Heart right ventricle (tissue), 16 donors: Measurements from ENCODE around the gene SNX6. TPM values are rescaled to one million over a fixed set of nuclear protein-coding genes. Genes with fewer than 3 reads are reported as not detected.
A peak's percentile ranks its signal among the peaks of the same experiment; 100 is the strongest.
"Not testable (repeated sequence)": the region's sequence is repeated elsewhere in the genome, so short reads cannot be mapped to it uniquely, and the experiment has no call there.

Experiments used
- ATAC-seq, 8 donors: fragments of 200-7000 bp; cut with Tn5 transposase; one replicate each; pipeline ENCODE4 v1.9.1; 2020; ENCODE audit warnings: mild to moderate bottlenecking in 8 of 8, moderate library complexity in 8 of 8, moderate number of reproducible peaks in 1 of 8
- DNase-seq, 2 donors: peaks; one replicate each; pipeline ENCODE4 v3.0.0-alpha.2; 2020
- H3K27ac ChIP-seq, 10 donors: fragments of 200-600 bp; sonication (generic) in 2 of 10; one replicate each; pipeline versions ENCODE4 v1.5.0 to v1.8.0; 2020 to 2022; ENCODE audit warnings: mild to moderate bottlenecking in 3 of 10
- H3K27me3 ChIP-seq, 7 donors: fragments of 200-600 bp; one replicate each; pipeline ENCODE4 v1.8.0; 2021 to 2022; ENCODE audit warnings: mild to moderate bottlenecking in 2 of 7
- H3K36me3 ChIP-seq, 9 donors: fragments of 200-600 bp; sonication (generic) in 1 of 9; one replicate each; pipeline versions ENCODE4 v1.5.0 to v1.8.0; 2020 to 2022; ENCODE audit warnings: mild to moderate bottlenecking in 2 of 9
- H3K4me1 ChIP-seq, 9 donors: fragments of 200-600 bp; sonication (generic) in 1 of 9; one replicate each; pipeline versions ENCODE4 v1.5.0 to v1.8.0; 2020 to 2022; ENCODE audit warnings: mild to moderate bottlenecking in 4 of 9
- H3K4me3 ChIP-seq, 10 donors: fragments of 200-600 bp; sonication (generic) in 2 of 10; one replicate each; pipeline versions ENCODE4 v1.5.0 to v1.8.0; 2020 to 2022; ENCODE audit warnings: mild to moderate bottlenecking in 7 of 10, moderate library complexity in 2 of 10
- H3K9me3 ChIP-seq, 11 donors: fragments of 200-600 bp in 10 of 11; sonication (generic) in 2 of 11; one replicate each; pipeline versions ENCODE4 v1.5.0 to v1.8.0; 2013 to 2022; ENCODE audit warnings: mild to moderate bottlenecking in 2 of 11, control low read depth in 1 of 11, moderate library complexity in 1 of 11
- CTCF ChIP-seq, 9 donors: fragments of 200-600 bp; sonication (generic) in 2 of 9; IDR thresholded peaks; one replicate each; pipeline versions ENCODE4 v1.5.0 to v1.8.0; 2021 to 2022; ENCODE audit warnings: antibody characterized with exemption in 9 of 9, mild to moderate bottlenecking in 5 of 9, moderate library complexity in 1 of 9
- WGBS, 2 donors: extraction: QIAGEN DNeasy Blood & Tissue Kit; methylation state at CpG; one replicate each; pipeline ENCODE4 v1.1.7; 2013; ENCODE audit warnings: inconsistent platforms in 1 of 2; 5-methylcytosine and 5-hydroxymethylcytosine counted together
- intact Hi-C, 10 donors: fragments of 100-400 bp; cut with DNase I; formaldehyde crosslinking; loops; one replicate each; pipeline versions ENCODE4 v1.11.1 to v1.14.2; 2022
- polyA plus RNA-seq, 2 donors: library from polyadenylated mRNA; stranded (reverse); fragments of 200-250 nt; gene quantifications; one replicate each; pipeline ENCODE4 v1.2.3, GENCODE V29; 2013
- total RNA-seq, 10 donors: library from RNA; stranded (reverse); fragmentation: NEBNext Ultra II Directional in 3 of 10; extraction: Animal tissue kit (Norgen Biotek cat#: 25700) in 3 of 10; gene quantifications; one replicate each; pipeline versions ENCODE4 v1.2.1 to v1.2.4, GENCODE V29; 2021 to 2023
- donor health status: Arrhythmogenic right ventricular cardiomyopathy.
- donor health status: ischemic (EF 13 %, LVEDD 7.1; RV severe dilation, severe dysfunction).
- donor health status: healthy with polysubstance abuse.
- donor health status: DM: no; HTN: yes; CAD: no.
- donor health status: DM: no; HTN: no; CAD: no.
- donor health status: ischemic (EF 25% LVEDD 6.9; RV normal size, moderate dysfunction).
- donor health status: ischemic (EF 25% LVEDD 5.7; RV mildly dilated, moderate dysfunction).
- donor health status: healthy.
- donor health status: DM: yes; HTN: yes; CAD: no.
- donor health status: Ischemic cardiomyopathy.
- donor health status: ischemic (EF 35%, LVEDD 5.7; RV mildly dilated, moderate dysfunction).
- donor health status: nonischemic (EF 11% LVEDD 7.7; RV severe dilation, severe dysfunction).
- donor health status: DM: yes; HTN: yes; CAD: no.
- donor health status: PGD.
- donor health status: ischemic (EF 29% LVEDD 5.4; RV normal size, mild dysfunction).
- donor health status: nonischemic (EF 23%, LVEDD 6.1; RV moderate dilation, normal function).

SNX6 gene
- total and polyA plus RNA-seq, 12 donors: 17.3 to 89.8 (median 57.3) TPM

GRCh38 chr14:34536951-34537676 lies 92.8 kb downstream of the SNX6 start:
- no peak for ATAC-seq

GRCh38 chr14:34527591-34527990 lies 102.4 kb downstream of the SNX6 start:
- H3K9me3 ChIP-seq: no peaks in the 10 kb centered on the region
- H3K4me1 ChIP-seq: no peaks in the 10 kb centered on the region
- intact Hi-C loops: no loop called here
- DNase-seq (no peak), ATAC-seq (no peak)
- H3K27ac ChIP-seq: no peak overlapping the region
- TF ChIP-seq CTCF (IDR thresholded peaks at IDR 0.05): no peak
- H3K27me3 ChIP-seq: no peaks in the 10 kb centered on the region
- H3K36me3 ChIP-seq: peaks cover 0 to 100% (median 88%) of the 10 kb centered on the region in 9 donors
- H3K4me3 ChIP-seq: no peak overlapping the region
- 92 to 98% methylated on average over 1 of the region's 1 CpG for WGBS, 2 donors

More at GRCh38 chr14:34536951-34537676, 92.8 kb downstream of the SNX6 start:
- Histone ChIP-seq H3K4me3 (peak overlapping the region in 1 of 10 donors; percentile 97), H3K4me1 (peaks cover 8 to 28% (median 18%) of the 10 kb centered on the region in 9 donors), H3K36me3 (peaks cover 0 to 57% (median 21%) of the 10 kb centered on the region in 9 donors), H3K27me3 (no peaks in the 10 kb centered on the region), H3K9me3 (no peaks in the 10 kb centered on the region), H3K27ac (no peak overlapping the region)
- intact Hi-C loops: loop anchor here in 4 of 10 donors (5.0 to 10.0 kb wide), 5 partner anchors 35 to 202 kb away; partner anchors contain the start of gene SPTSSA (in 3 of the 4)
- DNase-seq: no peak
- no peak for TF ChIP-seq CTCF (IDR thresholded peaks at IDR 0.05)
- 83 to 85% methylated on average over 4 of the region's 4 CpGs for WGBS, 2 donors

- H3K4me3 ChIP-seq, H3K27ac ChIP-seq, DNase-seq, H3K9me3 ChIP-seq, intact Hi-C loops, ATAC-seq, H3K4me1 ChIP-seq, H3K27me3 ChIP-seq: not testable (repeated sequence)
- 98% methylated on average over 8 of the region's 8 CpGs for WGBS, 2 donors
- H3K36me3 ChIP-seq: peaks cover 0 to 100% (median 100%) of the 10 kb centered on the region in 9 donors
These were observed 105.7 kb downstream of the SNX6 start for GRCh38 chr14:34524216-34524615.

GRCh38 chr14:34522496-34522895 lies 107.5 kb downstream of the SNX6 start:
- peaks cover 0 to 100% (median 99%) of the 10 kb centered on the region in 9 donors for H3K36me3 ChIP-seq
- TF ChIP-seq CTCF (IDR thresholded peaks at IDR 0.05): no peak
- H3K27ac ChIP-seq: no peak overlapping the region
- H3K27me3 ChIP-seq: no peaks in the 10 kb centered on the region
- H3K4me3 ChIP-seq: no peak overlapping the region
- no peak for DNase-seq
- 83 to 86% methylated on average over 2 of the region's 2 CpGs for WGBS, 2 donors
- no peaks in the 10 kb centered on the region for H3K4me1 ChIP-seq
- ATAC-seq: no peak
- H3K9me3 ChIP-seq: no peaks in the 10 kb centered on the region
- intact Hi-C loops: no loop called here

GRCh38 chr14:34521071-34521470 lies 108.9 kb downstream of the SNX6 start:
- H3K4me3 ChIP-seq, ATAC-seq, H3K27ac ChIP-seq, DNase-seq, intact Hi-C loops, H3K4me1 ChIP-seq, H3K27me3 ChIP-seq, H3K9me3 ChIP-seq: not testable (repeated sequence)
- peaks cover 0 to 100% (median 85%) of the 10 kb centered on the region in 9 donors for H3K36me3 ChIP-seq
- 94 to 99% methylated on average over 6 of the region's 6 CpGs for WGBS, 2 donors

GRCh38 chr14:34520304-34520970 lies 109.5 kb downstream of the SNX6 start:
- intact Hi-C loops, H3K27me3 ChIP-seq, H3K27ac ChIP-seq, H3K4me1 ChIP-seq, H3K4me3 ChIP-seq, H3K9me3 ChIP-seq, DNase-seq, ATAC-seq: not testable (repeated sequence)
- 96 to 98% methylated on average over 7 of the region's 7 CpGs for WGBS, 2 donors
- H3K36me3 ChIP-seq: peaks cover 0 to 100% (median 78%) of the 10 kb centered on the region in 9 donors
